ENCODE results near the gene NRG4.

NRG4 gene, protein sequence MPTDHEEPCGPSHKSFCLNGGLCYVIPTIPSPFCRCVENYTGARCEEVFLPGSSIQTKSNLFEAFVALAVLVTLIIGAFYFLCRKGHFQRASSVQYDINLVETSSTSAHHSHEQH

DNA sequence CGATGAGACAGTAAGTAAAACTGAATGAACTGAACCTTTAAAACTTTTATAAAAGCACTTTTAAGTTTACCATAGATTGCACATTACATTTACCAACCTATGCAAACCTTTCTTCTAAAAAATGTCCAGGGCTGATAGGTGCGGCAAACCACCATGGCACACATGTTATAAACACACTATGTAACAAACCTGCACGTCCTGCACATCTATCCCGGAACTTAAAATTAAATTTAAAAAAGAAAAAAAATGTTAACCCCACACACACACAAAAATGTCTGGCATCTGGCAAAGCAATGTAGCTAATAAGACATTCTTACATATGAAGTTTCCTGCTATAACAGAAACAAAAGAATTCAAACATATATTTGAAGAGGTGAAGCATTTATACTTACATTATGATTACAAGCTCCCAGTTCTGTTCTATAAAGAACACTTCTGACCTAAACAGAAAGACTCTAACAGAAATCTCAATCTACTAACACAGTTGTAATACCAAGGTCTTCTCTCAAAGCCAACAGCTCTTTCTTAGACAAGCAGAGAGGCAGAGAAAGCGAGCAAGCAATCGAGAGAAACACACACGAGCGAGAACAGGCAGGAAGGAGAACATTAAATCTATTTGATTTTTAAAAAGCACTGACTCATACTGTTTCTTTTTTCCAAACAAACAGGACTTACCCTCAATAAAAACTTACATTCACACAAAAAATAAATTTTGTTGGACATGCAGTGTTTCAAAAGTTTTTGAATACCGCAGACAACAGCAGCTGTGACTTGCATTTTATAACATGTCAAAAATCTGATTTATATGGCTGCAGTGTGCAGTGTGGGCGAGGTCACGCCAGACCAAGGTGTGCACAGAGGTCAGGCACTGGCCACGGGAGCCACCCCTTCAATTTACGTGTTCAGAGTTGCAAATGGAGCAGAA is at the start of gene NRG4:
Gene NRG4 (minus strand): TSS at position 798 of the 925 bp plus-strand sequence. CDS start 1,194 bp downstream, outside the sequence.
- H3K36me3 ChIP-seq (ENCODE audit: control insufficient read depth, low read length): no peaks in the 10 kb centered on the region
- peaks cover 20% of the 10 kb centered on the region for H3K27me3 ChIP-seq (ENCODE audit: control insufficient read depth, low read length)
- no peaks in the 10 kb centered on the region for H3K4me1 ChIP-seq (ENCODE audit: control insufficient read depth, low read length)
- no peaks in the 10 kb centered on the region for H3K9me3 ChIP-seq (ENCODE audit: control insufficient read depth, insufficient read depth, low read length)
- TF ChIP-seq EZH2phosphoT487 (IDR thresholded peaks at IDR 0.05; ENCODE audit: borderline replicate concordance, low read length) (no peak), CTCF (IDR thresholded peaks at IDR 0.05; ENCODE audit: low read depth, low read length, poor library complexity, severe bottlenecking) (no peak)
- H3K4me3 ChIP-seq (ENCODE audit: low read length): no peak within 1 kb of the TSS
- H3K79me2 ChIP-seq (ENCODE audit: control insufficient read depth, low read length): no peaks in the 10 kb centered on the region
- no peak within 1 kb of the TSS for H3K4me2 ChIP-seq (ENCODE audit: low read length)
- H3F3A ChIP-seq (ENCODE audit: control insufficient read depth, insufficient read depth): no peaks in the 10 kb centered on the region
- H3K27ac ChIP-seq (ENCODE audit: low read depth, low read length): no peak within 1 kb of the TSS
- no peaks in the 10 kb centered on the region for H4K20me1 ChIP-seq (ENCODE audit: control insufficient read depth, insufficient read depth, low read depth, low read length)
- H3K9me2 ChIP-seq (replicated peaks; ENCODE audit: control insufficient read depth, low read length): no peaks in the 10 kb centered on the region

DNA sequence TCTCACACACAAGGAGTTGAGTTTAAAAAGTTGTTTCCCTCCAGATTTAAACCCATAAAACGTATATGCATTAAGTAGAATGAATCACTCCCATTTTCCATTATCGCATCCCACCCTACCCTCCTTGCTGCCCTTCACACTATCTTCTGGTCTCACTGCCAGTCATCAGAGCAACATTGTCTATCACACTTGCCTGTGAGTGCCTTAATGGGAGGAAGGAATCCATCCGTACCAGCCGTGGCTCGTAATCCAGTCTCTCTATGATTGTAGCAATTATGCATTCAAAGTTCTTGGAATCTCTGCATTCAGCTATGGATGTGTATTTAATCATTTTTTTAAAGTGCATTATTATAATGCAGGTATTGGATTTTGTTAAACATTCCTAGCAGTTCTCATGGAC is 49.5 kb upstream of the NRG4 start:
- peaks cover 77% of the 10 kb centered on the region for H3K27me3 ChIP-seq (ENCODE audit: control insufficient read depth, low read length)

GRCh38 chr15:76060118-76060989 is 48.1 kb upstream of the NRG4 start:
- Histone ChIP-seq H3K4me3 (ENCODE audit: low read length) (no peak overlapping the region), H3F3A (ENCODE audit: control insufficient read depth, insufficient read depth) (no peaks in the 10 kb centered on the region), H3K79me2 (ENCODE audit: control insufficient read depth, low read length) (no peaks in the 10 kb centered on the region), H3K9me2 (replicated peaks; ENCODE audit: control insufficient read depth, low read length) (no peaks in the 10 kb centered on the region), H3K27me3 (ENCODE audit: control insufficient read depth, low read length) (peaks cover 72% of the 10 kb centered on the region), H3K4me2 (ENCODE audit: low read length) (peak overlapping the region; percentile 32; the same call in 1 of the 2 replicates), H3K9me3 (ENCODE audit: control insufficient read depth, insufficient read depth, low read length) (no peaks in the 10 kb centered on the region), H3K4me1 (ENCODE audit: control insufficient read depth, low read length) (peaks cover 15% of the 10 kb centered on the region), H4K20me1 (ENCODE audit: control insufficient read depth, insufficient read depth, low read depth, low read length) (no peaks in the 10 kb centered on the region), H3K27ac (ENCODE audit: low read depth, low read length) (no peak overlapping the region), H3K36me3 (ENCODE audit: control insufficient read depth, low read length) (no peaks in the 10 kb centered on the region)
- no peak for TF ChIP-seq CTCF (IDR thresholded peaks at IDR 0.05; ENCODE audit: low read depth, low read length, poor library complexity, severe bottlenecking)

More for the DNA sequence above, 49.5 kb upstream of the NRG4 start:
- TF ChIP-seq EZH2phosphoT487 (IDR thresholded peaks at IDR 0.05; ENCODE audit: borderline replicate concordance, low read length): no peak
- no peak for TF ChIP-seq CTCF (IDR thresholded peaks at IDR 0.05; ENCODE audit: low read depth, low read length, poor library complexity, severe bottlenecking)
- Histone ChIP-seq H3K36me3 (ENCODE audit: control insufficient read depth, low read length) (no peaks in the 10 kb centered on the region), H3K9me2 (replicated peaks; ENCODE audit: control insufficient read depth, low read length) (no peaks in the 10 kb centered on the region), H3K4me1 (ENCODE audit: control insufficient read depth, low read length) (peaks cover 15% of the 10 kb centered on the region), H3K79me2 (ENCODE audit: control insufficient read depth, low read length) (no peaks in the 10 kb centered on the region), H3K4me3 (ENCODE audit: low read length) (no peak overlapping the region), H4K20me1 (ENCODE audit: control insufficient read depth, insufficient read depth, low read depth, low read length) (no peaks in the 10 kb centered on the region), H3F3A (ENCODE audit: control insufficient read depth, insufficient read depth) (no peaks in the 10 kb centered on the region), H3K9me3 (ENCODE audit: control insufficient read depth, insufficient read depth, low read length) (no peaks in the 10 kb centered on the region), H3K27ac (ENCODE audit: low read depth, low read length) (no peak overlapping the region), H3K4me2 (ENCODE audit: low read length) (no peak overlapping the region)
